Left ventricle myocardium inferior (tissue), 1 donor: ENCODE results near the gene GAA. TPM values are rescaled to one million over a fixed set of nuclear protein-coding genes. Genes with fewer than 3 reads are reported as not detected.

Experiments
- DNase-seq: peaks from one replicate; pipeline ENCODE4 v3.0.0-alpha.2; 2020
- H3K27ac ChIP-seq: fragments of 200-600 bp; replicated peaks from 2 replicates; pipeline ENCODE4 v1.8.0; 2021
- H3K27me3 ChIP-seq: fragments of 200-600 bp; 2 replicates; pipeline ENCODE4 v1.8.0; 2021; ENCODE audit warnings: low read depth
- H3K36me3 ChIP-seq: fragments of 200-600 bp; 2 replicates; pipeline ENCODE4 v1.8.0; 2021
- H3K4me1 ChIP-seq: fragments of 200-600 bp; 2 replicates; pipeline ENCODE4 v1.8.0; 2021
- H3K4me3 ChIP-seq: fragments of 200-600 bp; 2 replicates; pipeline ENCODE4 v1.8.0; 2021; ENCODE audit warnings: mild to moderate bottlenecking, moderate library complexity
- H3K9me3 ChIP-seq: fragments of 200-600 bp; replicated peaks from 2 replicates; pipeline ENCODE4 v1.8.0; 2021
- intact Hi-C: fragments of 100-400 bp; cut with micrococcal nuclease; formaldehyde crosslinking; loops from one replicate; pipeline ENCODE4 v1.11.0; 2022
- total RNA-seq: library from RNA; stranded (reverse); fragmentation: NEBNext Ultra II Directional; extraction: Animal tissue kit (Norgen Biotek cat#: 25700); gene quantifications from one replicate; pipeline ENCODE4 v1.2.1, GENCODE V29; 2021
- TF ChIP-seq, protein P1 (sequence below): fragments of 200-600 bp; IDR thresholded peaks from 2 replicates; pipeline ENCODE4 v1.8.0; 2021; ENCODE audit warnings: antibody characterized with exemption, mild to moderate bottlenecking, borderline replicate concordance
- donor health status: DM: no; HTN: yes; CAD: no; lungs with severe emphysema.

GAA gene
- total RNA-seq, 1 donor from 2014 or later, result 44.4 TPM

DNA sequence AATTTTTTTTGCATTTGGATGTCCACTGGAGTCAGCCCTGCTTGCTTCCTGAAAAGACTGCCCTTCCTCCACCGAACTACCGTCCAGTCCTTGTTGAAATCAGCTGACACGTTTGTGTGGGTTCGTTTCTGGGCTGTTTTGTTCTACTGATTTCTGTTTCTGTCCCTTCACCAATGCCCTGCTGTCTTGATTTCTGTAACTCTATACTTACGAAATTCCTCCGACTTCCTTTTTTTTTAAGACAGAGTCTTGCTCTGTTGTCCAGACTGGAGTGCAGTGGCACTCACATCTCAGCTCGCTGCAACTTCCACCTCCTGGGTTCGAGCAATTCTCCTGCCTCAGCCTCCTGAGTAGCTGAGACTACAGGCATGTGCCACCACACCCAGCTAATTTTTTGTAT is 8.4 kb upstream of the GAA start:
- H3K27ac ChIP-seq, result peak overlapping the region; percentile 44
- no peak overlapping the region for H3K4me3 ChIP-seq
- no peaks in the 10 kb centered on the region for H3K9me3 ChIP-seq
- no peaks in the 10 kb centered on the region for H3K27me3 ChIP-seq
- no peak for DNase-seq
- no peaks in the 10 kb centered on the region for H3K4me1 ChIP-seq
- TF ChIP-seq, protein P1, sequence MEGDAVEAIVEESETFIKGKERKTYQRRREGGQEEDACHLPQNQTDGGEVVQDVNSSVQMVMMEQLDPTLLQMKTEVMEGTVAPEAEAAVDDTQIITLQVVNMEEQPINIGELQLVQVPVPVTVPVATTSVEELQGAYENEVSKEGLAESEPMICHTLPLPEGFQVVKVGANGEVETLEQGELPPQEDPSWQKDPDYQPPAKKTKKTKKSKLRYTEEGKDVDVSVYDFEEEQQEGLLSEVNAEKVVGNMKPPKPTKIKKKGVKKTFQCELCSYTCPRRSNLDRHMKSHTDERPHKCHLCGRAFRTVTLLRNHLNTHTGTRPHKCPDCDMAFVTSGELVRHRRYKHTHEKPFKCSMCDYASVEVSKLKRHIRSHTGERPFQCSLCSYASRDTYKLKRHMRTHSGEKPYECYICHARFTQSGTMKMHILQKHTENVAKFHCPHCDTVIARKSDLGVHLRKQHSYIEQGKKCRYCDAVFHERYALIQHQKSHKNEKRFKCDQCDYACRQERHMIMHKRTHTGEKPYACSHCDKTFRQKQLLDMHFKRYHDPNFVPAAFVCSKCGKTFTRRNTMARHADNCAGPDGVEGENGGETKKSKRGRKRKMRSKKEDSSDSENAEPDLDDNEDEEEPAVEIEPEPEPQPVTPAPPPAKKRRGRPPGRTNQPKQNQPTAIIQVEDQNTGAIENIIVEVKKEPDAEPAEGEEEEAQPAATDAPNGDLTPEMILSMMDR, result no peak
- H3K36me3 ChIP-seq, result no peaks in the 10 kb centered on the region
- intact Hi-C loops, result no loop called here

DNA sequence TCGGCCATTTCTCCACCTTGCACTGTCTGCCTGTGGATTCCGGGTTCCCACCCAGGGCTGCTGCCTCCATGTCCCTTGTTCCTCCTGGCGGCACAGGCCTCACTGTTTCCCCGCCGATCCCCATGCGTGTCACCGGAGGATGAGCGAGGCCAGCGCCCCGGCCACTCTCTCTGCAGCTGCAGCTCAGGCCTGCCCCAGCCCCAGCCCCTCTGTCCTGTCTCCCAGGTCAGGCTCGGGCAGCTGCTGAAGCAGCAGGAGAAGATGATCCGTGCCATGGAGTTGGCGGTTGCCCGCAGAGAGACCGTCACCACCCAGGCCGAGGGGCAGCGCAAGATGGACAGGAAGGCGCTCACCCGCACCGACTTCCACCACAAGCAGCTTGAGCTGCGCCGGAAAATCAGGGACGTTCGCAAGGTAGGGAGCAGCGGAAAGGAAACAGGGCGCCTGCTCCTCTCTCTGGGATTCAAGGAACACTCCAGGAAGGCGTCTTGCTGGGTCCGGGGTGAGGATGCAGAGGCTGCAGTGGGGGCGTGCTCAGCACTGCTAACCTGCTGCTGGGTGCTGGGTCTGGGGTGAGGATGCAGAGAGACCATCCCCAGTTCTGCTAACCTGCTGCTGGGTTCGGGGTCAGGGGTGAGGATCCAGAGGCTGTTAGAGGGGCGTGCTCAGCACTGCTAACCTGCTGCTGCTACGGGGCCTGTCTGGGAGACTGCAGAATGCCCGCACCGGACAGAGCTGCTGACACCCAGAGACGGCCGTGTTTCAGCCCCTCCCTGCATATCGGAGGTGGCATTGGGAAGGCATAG is 6.1 kb upstream of the GAA start:
- no peaks in the 10 kb centered on the region for H3K27me3 ChIP-seq
- no peak overlapping the region for H3K4me3 ChIP-seq
- H3K9me3 ChIP-seq, result no peaks in the 10 kb centered on the region
- DNase-seq, result no peak
- H3K27ac ChIP-seq, result no peak overlapping the region
- no peaks in the 10 kb centered on the region for H3K4me1 ChIP-seq
- no peaks in the 10 kb centered on the region for H3K36me3 ChIP-seq
- TF ChIP-seq, protein P1, result no peak
- intact Hi-C loops, result no loop called here

DNA sequence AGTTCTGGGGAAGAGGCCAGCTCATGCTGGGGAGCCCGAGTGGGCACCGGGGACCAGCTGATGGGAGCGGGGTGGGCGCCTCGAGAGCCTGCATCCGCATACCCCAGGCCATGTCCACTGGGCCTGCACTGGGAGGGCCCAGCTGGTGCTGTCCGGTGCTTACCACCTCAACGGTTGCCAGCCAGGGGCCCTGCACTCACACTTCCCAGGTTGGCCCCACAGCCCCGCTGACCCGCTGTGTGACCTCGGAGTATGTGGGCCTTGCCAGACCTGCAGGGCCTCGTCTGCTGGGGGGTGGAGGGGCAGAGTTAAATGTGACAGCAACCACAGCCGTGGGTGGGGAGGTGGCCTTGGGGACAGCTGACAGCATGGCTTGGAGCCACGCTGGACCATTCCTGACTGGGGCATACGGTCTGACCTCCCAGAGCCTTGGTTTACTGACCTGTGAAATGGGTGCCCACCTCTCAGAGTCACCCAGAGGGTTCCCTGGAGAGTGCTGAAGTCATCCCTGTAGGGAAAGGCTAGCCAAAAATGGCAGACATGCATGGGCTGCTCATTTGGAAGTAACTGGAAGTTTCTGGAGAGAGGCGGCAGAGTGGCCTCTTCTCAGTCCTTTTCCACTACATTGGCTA is 5.4 kb upstream of the GAA start:
- intact Hi-C loops, result no loop called here
- H3K9me3 ChIP-seq, result no peaks in the 10 kb centered on the region
- TF ChIP-seq, protein P1, result no peak
- H3K36me3 ChIP-seq, result no peaks in the 10 kb centered on the region
- DNase-seq, result no peak
- peaks cover 6% of the 10 kb centered on the region for H3K4me1 ChIP-seq
- H3K27me3 ChIP-seq, result no peaks in the 10 kb centered on the region
- H3K27ac ChIP-seq, result no peak overlapping the region
- H3K4me3 ChIP-seq, result no peak overlapping the region

DNA sequence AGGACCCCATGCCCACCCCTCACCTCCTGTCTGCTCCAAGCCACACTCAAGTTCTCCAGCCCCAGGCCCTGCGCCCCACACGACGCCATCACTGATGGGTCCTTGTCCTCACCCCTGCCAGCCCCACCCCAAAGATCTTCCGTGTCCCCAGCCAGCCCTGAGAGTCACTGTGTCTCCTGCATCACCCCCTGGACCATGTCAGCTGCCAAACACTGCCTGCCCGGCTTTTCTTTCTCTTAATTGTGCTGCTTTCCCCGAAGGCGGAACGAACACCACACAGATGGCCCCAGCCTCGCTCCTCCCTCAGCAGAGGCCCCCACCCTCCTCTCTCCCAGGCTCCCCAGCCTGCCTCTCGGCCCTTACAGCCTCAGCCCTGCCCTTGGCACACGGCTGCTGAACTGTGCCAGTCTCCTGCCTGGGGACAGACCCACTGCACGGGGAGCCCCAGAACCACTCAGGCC is 4.8 kb upstream of the GAA start:
- DNase-seq, result no peak
- no peaks in the 10 kb centered on the region for H3K36me3 ChIP-seq
- no peaks in the 10 kb centered on the region for H3K27me3 ChIP-seq
- TF ChIP-seq, protein P1, result no peak
- no peak overlapping the region for H3K4me3 ChIP-seq
- no peaks in the 10 kb centered on the region for H3K9me3 ChIP-seq
- no peak overlapping the region for H3K27ac ChIP-seq
- intact Hi-C loops, result no loop called here
- H3K4me1 ChIP-seq, result peaks cover 9% of the 10 kb centered on the region

DNA sequence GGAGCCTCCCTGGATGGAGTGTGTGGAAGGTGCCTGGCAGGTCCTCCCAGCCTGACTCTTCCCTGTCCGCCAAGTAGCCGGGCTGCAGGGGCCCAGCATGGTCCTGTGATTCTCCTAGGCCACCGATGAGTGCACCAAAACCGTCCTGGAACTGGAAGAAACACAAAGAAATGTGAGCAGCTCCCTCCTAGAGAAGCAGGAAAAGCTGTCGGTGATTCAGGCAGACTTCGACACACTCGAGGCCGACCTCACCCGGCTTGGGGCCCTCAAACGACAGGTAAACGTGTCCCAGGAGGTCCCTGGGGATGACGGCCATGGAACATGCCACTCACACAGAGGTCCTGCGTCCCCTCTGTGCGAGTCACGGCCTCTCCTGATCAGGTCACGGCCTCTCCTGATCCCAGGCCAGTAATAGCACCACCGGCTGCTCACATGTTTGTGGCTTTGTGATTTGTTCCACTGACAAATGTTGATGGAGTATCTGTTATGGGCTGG is 4.2 kb upstream of the GAA start:
- Histone ChIP-seq H3K27me3 (no peaks in the 10 kb centered on the region), H3K4me3 (no peak overlapping the region), H3K4me1 (peaks cover 14% of the 10 kb centered on the region), H3K36me3 (no peaks in the 10 kb centered on the region), H3K9me3 (no peaks in the 10 kb centered on the region), H3K27ac (no peak overlapping the region)
- intact Hi-C loops, result no loop called here
- TF ChIP-seq, protein P1, result no peak
- DNase-seq, result no peak
